BJ (cell line): ENCODE data around the gene TRAK1. TPM values are rescaled to one million over a fixed set of nuclear protein-coding genes. Genes with fewer than 3 reads are reported as not detected.

Experiments used
- CTCF ChIA-PET: fragments of 350-600 bp; formaldehyde crosslinking; extraction: SDS; loops from one replicate; lab custom pipeline; 2021; ENCODE audit warnings: antibody characterized with exemption, inconsistent platforms; lab: Yijun Ruan, JAX
- POLR2A ChIA-PET: fragments of 300-600 bp; sonication (Branson Sonifier 250); formaldehyde crosslinking; extraction: SDS; loops from one replicate; lab custom pipeline; 2021; ENCODE audit warnings: antibody characterized with exemption; lab: Charles Lee
- DNase-seq: peaks from one replicate; pipeline ENCODE4 v3.0.0-alpha.2; 2011; ENCODE audit warnings: low read depth
- H3K27me3 ChIP-seq: 2 replicates; pipeline ENCODE4 v1.6.0; 2011; ENCODE audit warnings: low read length; ENCODE audit not compliant: control insufficient read depth, insufficient read depth
- H3K36me3 ChIP-seq: 2 replicates; pipeline ENCODE4 v1.5.1; 2011; ENCODE audit warnings: low read length; ENCODE audit not compliant: control insufficient read depth, insufficient read depth
- H3K4me3 ChIP-seq: 2 replicates; pipeline ENCODE4 v1.5.1; 2011; ENCODE audit warnings: low read depth, mild to moderate bottlenecking, control low read depth, low read length
- polyA plus RNA-seq: library from polyadenylated mRNA; depleted of rRNA; stranded (reverse); fragments of >200 nt; gene quantifications from 2 replicates; pipeline ENCODE4 v1.2.3, GENCODE V29; 2011
- TF ChIP-seq, protein P1 (sequence below): IDR thresholded peaks from 2 replicates; pipeline ENCODE4 v1.5.1; 2011; ENCODE audit warnings: low read depth, mild to moderate bottlenecking, control low read depth, inconsistent platforms, low read length, moderate library complexity; ENCODE audit not compliant: insufficient read depth

The TRAK1 gene
- polyA plus RNA-seq, 1 experiment, result 36.3 TPM

DNA sequence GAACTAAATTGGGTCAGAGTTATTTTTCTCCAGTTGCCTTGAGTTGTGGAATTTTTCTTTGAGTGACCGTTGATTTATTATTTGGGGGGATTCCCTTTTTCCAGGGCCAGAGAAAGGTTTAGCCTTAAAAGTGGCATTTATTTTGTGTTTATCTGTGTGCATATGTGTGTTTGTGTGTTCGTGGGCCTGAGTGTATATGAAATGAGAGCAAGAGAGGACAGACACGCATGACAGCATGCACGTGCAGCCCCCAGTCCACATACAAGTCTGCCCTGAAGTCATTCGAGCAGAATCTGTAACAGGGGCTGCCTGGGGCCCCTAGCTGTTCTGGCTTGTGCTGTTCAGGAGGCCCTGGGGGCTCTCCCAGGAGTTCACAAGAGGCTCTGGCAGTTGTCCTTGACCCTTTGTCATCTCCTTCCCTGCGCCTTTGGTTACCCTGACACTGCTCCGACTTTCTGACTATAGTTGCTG, 18.3 kb upstream of the TRAK1 start:
- TF ChIP-seq, protein P1, sequence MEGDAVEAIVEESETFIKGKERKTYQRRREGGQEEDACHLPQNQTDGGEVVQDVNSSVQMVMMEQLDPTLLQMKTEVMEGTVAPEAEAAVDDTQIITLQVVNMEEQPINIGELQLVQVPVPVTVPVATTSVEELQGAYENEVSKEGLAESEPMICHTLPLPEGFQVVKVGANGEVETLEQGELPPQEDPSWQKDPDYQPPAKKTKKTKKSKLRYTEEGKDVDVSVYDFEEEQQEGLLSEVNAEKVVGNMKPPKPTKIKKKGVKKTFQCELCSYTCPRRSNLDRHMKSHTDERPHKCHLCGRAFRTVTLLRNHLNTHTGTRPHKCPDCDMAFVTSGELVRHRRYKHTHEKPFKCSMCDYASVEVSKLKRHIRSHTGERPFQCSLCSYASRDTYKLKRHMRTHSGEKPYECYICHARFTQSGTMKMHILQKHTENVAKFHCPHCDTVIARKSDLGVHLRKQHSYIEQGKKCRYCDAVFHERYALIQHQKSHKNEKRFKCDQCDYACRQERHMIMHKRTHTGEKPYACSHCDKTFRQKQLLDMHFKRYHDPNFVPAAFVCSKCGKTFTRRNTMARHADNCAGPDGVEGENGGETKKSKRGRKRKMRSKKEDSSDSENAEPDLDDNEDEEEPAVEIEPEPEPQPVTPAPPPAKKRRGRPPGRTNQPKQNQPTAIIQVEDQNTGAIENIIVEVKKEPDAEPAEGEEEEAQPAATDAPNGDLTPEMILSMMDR, result no peak
- CTCF ChIA-PET, result interaction anchor here (1.0 kb wide), 1 partner anchor 75 kb away, joined by 4 read pairs; no protein-coding TSS in a partner anchor
- DNase-seq, result no peak
- H3K4me3 ChIP-seq, result no peak overlapping the region
- POLR2A ChIA-PET, result no interaction called here
- no peaks in the 10 kb centered on the region for H3K36me3 ChIP-seq
- no peaks in the 10 kb centered on the region for H3K27me3 ChIP-seq

DNA sequence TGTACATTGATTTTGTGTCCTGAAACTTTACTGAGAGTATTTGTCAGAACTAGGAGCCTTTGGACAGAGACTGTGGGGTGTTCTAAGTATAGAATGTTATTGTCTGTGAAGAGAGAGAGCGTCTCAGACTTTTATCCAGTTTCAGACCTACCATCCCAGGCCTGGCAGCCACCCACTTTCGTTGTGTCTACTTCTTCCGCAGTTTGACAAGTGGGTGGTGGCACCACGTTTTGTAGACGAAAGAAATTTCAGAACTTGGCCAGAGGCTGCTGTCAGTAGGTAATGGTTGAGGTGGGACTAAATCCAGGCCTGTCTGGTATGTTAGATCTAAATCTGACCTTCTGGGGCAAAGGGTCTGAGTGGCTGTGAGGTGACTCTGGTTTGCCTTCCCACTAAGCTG, 13.4 kb upstream of the TRAK1 start:
- TF ChIP-seq, protein P1, result no peak
- no peak for DNase-seq
- no peak overlapping the region for H3K4me3 ChIP-seq
- CTCF ChIA-PET, result interaction anchor here (0.6 kb wide), 1 partner anchor 128 kb away, joined by 3 read pairs; no protein-coding TSS in a partner anchor
- POLR2A ChIA-PET, result no interaction called here
- no peaks in the 10 kb centered on the region for H3K27me3 ChIP-seq
- H3K36me3 ChIP-seq, result no peaks in the 10 kb centered on the region

GRCh38 chr3:42078677-42079076, 12.5 kb upstream of the TRAK1 start:
- no peaks in the 10 kb centered on the region for H3K27me3 ChIP-seq
- ChIA-PET CTCF (no interaction called here), POLR2A (interaction anchor here (0.6 to 0.7 kb wide), 2 partner anchors 10 to 575 kb away, joined by 3 to 7 read pairs; partner anchors contain the start of gene ZBTB47)
- DNase-seq, result no peak
- TF ChIP-seq, protein P1, result no peak
- no peaks in the 10 kb centered on the region for H3K36me3 ChIP-seq
- no peak overlapping the region for H3K4me3 ChIP-seq

GRCh38 chr3:42079701-42080452, 11.3 kb upstream of the TRAK1 start:
- TF ChIP-seq, protein P1, result no peak
- ChIA-PET CTCF (interaction anchor here (0.6 to 1.1 kb wide), 4 partner anchors 13 to 803 kb away, joined by 3 to 5 read pairs (median 3); no protein-coding TSS in a partner anchor), POLR2A (no interaction called here)
- DNase-seq, result no peak
- H3K36me3 ChIP-seq, result no peaks in the 10 kb centered on the region
- H3K27me3 ChIP-seq, result no peaks in the 10 kb centered on the region
- no peak overlapping the region for H3K4me3 ChIP-seq

DNA sequence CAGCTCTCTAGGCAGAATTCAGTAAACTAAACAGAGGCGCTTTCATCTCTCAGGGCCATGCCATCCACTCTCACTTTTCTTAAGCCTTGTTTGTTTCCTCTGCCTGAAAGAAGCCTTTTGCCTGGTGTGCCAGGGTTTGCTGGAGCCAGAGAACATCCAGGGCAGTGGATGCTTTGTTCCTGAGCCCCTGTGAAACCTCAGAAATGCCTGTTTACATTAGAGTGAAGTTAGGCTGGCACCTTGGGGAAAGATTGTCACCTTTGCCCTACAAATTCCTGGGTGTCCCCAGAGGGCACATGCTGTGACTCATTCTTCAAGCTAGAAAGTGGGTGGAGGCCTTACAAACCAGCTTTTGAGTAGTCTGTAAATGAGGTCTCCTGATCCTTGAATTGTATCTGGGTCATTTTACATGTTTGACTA, 10.7 kb upstream of the TRAK1 start:
- TF ChIP-seq, protein P1, result no peak
- ChIA-PET CTCF (interaction anchor here (1.1 kb wide), 1 partner anchor 19 kb away, joined by 5 read pairs; no protein-coding TSS in a partner anchor), POLR2A (no interaction called here)
- no peaks in the 10 kb centered on the region for H3K36me3 ChIP-seq
- H3K27me3 ChIP-seq, result no peaks in the 10 kb centered on the region
- no peak for DNase-seq
- no peak overlapping the region for H3K4me3 ChIP-seq
